Measurements from ENCODE around the gene DNAJC22. TPM values are rescaled to one million over a fixed set of nuclear protein-coding genes. Genes with fewer than 3 reads are reported as not detected.

DNAJC22 gene
- total and polyA plus RNA-seq, 2 donors (not counting 1 experiment from before 2014, with no cell fraction given) = 2.4 to 4.8 TPM

DNA sequence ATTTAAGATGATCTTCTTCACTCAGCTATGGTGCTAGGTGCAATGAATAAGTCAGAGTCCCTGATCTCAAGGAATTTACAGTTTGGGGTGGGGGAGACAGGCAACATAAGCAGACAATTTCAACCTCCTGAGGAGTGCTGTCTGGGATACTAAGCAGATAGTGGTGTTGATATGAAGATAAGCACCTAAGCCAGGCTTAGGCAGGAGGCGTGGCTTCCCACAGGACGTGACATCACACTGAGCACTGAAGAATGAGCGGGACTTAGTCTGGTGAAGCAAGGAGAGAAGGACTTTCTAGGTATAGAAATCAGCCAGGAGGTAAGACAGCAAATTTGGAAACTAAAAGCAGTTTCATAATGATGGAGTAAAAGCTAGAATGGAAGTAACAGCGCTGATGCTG, 44.9 kb upstream of the DNAJC22 start:
- no peaks in the 10 kb centered on the region for H3K4me1 ChIP-seq (ENCODE audit: control insufficient read depth, extremely low read depth, insufficient read depth, low read length)
- H2AFZ ChIP-seq (ENCODE audit: low read length) = no peak overlapping the region
- no peak overlapping the region for H3K4me3 ChIP-seq (replicated peaks in 1 of 4; ENCODE audit: control extremely low read depth in 1 of 4, insufficient read depth in 1 of 4, low read depth in 3 of 4, low read length in 4 of 4)
- TF ChIP-seq, protein P1, sequence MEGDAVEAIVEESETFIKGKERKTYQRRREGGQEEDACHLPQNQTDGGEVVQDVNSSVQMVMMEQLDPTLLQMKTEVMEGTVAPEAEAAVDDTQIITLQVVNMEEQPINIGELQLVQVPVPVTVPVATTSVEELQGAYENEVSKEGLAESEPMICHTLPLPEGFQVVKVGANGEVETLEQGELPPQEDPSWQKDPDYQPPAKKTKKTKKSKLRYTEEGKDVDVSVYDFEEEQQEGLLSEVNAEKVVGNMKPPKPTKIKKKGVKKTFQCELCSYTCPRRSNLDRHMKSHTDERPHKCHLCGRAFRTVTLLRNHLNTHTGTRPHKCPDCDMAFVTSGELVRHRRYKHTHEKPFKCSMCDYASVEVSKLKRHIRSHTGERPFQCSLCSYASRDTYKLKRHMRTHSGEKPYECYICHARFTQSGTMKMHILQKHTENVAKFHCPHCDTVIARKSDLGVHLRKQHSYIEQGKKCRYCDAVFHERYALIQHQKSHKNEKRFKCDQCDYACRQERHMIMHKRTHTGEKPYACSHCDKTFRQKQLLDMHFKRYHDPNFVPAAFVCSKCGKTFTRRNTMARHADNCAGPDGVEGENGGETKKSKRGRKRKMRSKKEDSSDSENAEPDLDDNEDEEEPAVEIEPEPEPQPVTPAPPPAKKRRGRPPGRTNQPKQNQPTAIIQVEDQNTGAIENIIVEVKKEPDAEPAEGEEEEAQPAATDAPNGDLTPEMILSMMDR (conservative IDR thresholded peaks at IDR 0.05 in 1 of 2, IDR thresholded peaks at IDR 0.05 in 1 of 2; ENCODE audit: low read depth in 1 of 2, low read length in 2 of 2) = no peak
- TF ChIP-seq EZH2 (IDR thresholded peaks at IDR 0.05; ENCODE audit: low read length, missing control alignments) = no peak
- no peak for DNase-seq (ENCODE audit: low read depth in 2 of 2)
- H3K27ac ChIP-seq (ENCODE audit: insufficient read depth, low read length) = no peak overlapping the region
- H3K27me3 ChIP-seq (ENCODE audit: control insufficient read depth, insufficient read depth, low read length) = peaks cover 15% of the 10 kb centered on the region
- H3K9ac ChIP-seq (ENCODE audit: insufficient read depth, low read length) = no peak overlapping the region
- H3K4me2 ChIP-seq (ENCODE audit: extremely low read depth, insufficient read depth, low read length) = no peak overlapping the region
- H4K20me1 ChIP-seq (ENCODE audit: control insufficient read depth, extremely low read depth, insufficient read depth, low read length) = no peaks in the 10 kb centered on the region
- H3K79me2 ChIP-seq (ENCODE audit: control insufficient read depth, insufficient read depth, low read length) = no peaks in the 10 kb centered on the region
- no peaks in the 10 kb centered on the region for H3K9me3 ChIP-seq (ENCODE audit: control insufficient read depth, insufficient read depth, low read depth, low read length)
- H3K36me3 ChIP-seq (ENCODE audit: control insufficient read depth, insufficient read depth, low read length) = no peaks in the 10 kb centered on the region

DNA sequence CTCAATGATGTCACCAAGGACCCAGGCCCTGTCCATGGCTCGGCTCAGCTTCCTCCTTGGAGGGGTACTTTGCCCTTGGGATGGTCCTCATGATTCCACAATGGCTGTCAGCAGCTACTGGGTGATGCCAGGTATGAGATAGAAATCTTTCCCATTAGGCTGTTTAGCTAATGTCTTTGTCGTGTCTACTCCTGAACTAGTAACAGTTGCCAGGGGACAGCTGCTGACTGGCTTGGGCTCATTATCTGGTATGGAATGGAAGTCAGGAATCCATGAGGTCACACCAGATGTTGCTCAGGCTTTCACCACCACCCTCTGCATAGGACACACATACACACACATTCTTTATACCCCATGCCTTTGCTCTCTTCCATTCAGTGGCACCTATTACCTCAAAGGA, 42.5 kb upstream of the DNAJC22 start:
- H3K36me3 ChIP-seq (ENCODE audit: control insufficient read depth, insufficient read depth, low read length) = no peaks in the 10 kb centered on the region
- no peak overlapping the region for H3K27ac ChIP-seq (ENCODE audit: insufficient read depth, low read length)
- no peak overlapping the region for H3K4me2 ChIP-seq (ENCODE audit: extremely low read depth, insufficient read depth, low read length)
- no peak overlapping the region for H3K9ac ChIP-seq (ENCODE audit: insufficient read depth, low read length)
- TF ChIP-seq, protein P1 (conservative IDR thresholded peaks at IDR 0.05 in 1 of 2, IDR thresholded peaks at IDR 0.05 in 1 of 2; ENCODE audit: low read depth in 1 of 2, low read length in 2 of 2) = no peak
- TF ChIP-seq EZH2 (IDR thresholded peaks at IDR 0.05; ENCODE audit: low read length, missing control alignments) = no peak
- H3K79me2 ChIP-seq (ENCODE audit: control insufficient read depth, insufficient read depth, low read length) = no peaks in the 10 kb centered on the region
- no peak overlapping the region for H3K4me3 ChIP-seq (replicated peaks in 1 of 4; ENCODE audit: control extremely low read depth in 1 of 4, insufficient read depth in 1 of 4, low read depth in 3 of 4, low read length in 4 of 4)
- no peaks in the 10 kb centered on the region for H3K4me1 ChIP-seq (ENCODE audit: control insufficient read depth, extremely low read depth, insufficient read depth, low read length)
- DNase-seq (ENCODE audit: low read depth in 2 of 2) = peak; percentile 17 to 49
- H3K27me3 ChIP-seq (ENCODE audit: control insufficient read depth, insufficient read depth, low read length) = peaks cover 5% of the 10 kb centered on the region
- H3K9me3 ChIP-seq (ENCODE audit: control insufficient read depth, insufficient read depth, low read depth, low read length) = no peaks in the 10 kb centered on the region
- no peak overlapping the region for H2AFZ ChIP-seq (ENCODE audit: low read length)
- H4K20me1 ChIP-seq (ENCODE audit: control insufficient read depth, extremely low read depth, insufficient read depth, low read length) = no peaks in the 10 kb centered on the region

DNA sequence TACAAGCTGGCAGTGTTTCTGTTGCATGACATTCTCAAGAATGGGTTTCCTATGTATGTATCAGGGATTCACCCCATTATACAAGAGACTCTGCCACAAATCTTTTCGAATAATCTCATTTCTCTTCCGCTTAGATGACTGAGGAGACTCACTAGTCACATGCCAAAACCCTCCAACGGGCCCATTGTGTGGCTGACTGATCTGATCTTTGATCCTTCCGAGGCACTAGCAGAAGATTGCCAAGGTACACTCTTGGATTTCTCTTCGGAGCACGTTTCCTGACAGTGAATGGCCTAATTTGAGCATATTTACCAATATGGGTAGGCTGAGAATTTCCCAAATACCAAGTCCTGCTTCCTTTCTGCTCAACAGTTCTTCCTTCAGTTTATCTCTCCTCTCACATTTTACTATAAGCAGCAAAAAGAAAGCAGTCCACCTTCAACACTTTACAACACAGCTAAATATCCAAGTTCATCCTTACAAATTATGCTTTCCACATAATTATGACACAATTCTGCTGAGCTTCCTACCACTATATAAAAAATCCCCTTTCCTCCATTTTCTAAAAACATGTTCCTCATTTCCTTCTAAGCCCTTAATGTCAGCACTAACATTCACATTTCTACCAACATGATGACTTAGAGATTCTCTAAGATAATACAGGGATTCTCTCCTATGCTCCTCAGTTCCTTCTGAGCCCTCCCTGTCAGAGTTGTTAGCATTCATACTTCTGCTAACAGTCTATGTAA, 40.8 kb upstream of the DNAJC22 start:
- Histone ChIP-seq H3K4me1 (ENCODE audit: control insufficient read depth, extremely low read depth, insufficient read depth, low read length) (no peaks in the 10 kb centered on the region), H3K4me3 (replicated peaks in 1 of 4; ENCODE audit: control extremely low read depth in 1 of 4, insufficient read depth in 1 of 4, low read depth in 3 of 4, low read length in 4 of 4) (no peak overlapping the region), H3K9me3 (ENCODE audit: control insufficient read depth, insufficient read depth, low read depth, low read length) (no peaks in the 10 kb centered on the region), H3K27ac (ENCODE audit: insufficient read depth, low read length) (no peak overlapping the region), H3K79me2 (ENCODE audit: control insufficient read depth, insufficient read depth, low read length) (no peaks in the 10 kb centered on the region), H3K27me3 (ENCODE audit: control insufficient read depth, insufficient read depth, low read length) (peaks cover 5% of the 10 kb centered on the region), H3K36me3 (ENCODE audit: control insufficient read depth, insufficient read depth, low read length) (no peaks in the 10 kb centered on the region), H2AFZ (ENCODE audit: low read length) (no peak overlapping the region), H3K4me2 (ENCODE audit: extremely low read depth, insufficient read depth, low read length) (no peak overlapping the region), H3K9ac (ENCODE audit: insufficient read depth, low read length) (no peak overlapping the region), H4K20me1 (ENCODE audit: control insufficient read depth, extremely low read depth, insufficient read depth, low read length) (no peaks in the 10 kb centered on the region)
- no peak for DNase-seq (ENCODE audit: low read depth in 2 of 2)
- TF ChIP-seq, protein P1 (conservative IDR thresholded peaks at IDR 0.05 in 1 of 2, IDR thresholded peaks at IDR 0.05 in 1 of 2; ENCODE audit: low read depth in 1 of 2, low read length in 2 of 2) = no peak
- no peak for TF ChIP-seq EZH2 (IDR thresholded peaks at IDR 0.05; ENCODE audit: low read length, missing control alignments)

All from fibroblast of lung (primary cell).